H1 (cell line): ENCODE measurements around the gene CEND1. TPM values are rescaled to one million over a fixed set of nuclear protein-coding genes. Genes with fewer than 3 reads are reported as not detected.

Source experiments
- CTCF ChIA-PET: fragments of 300-600 bp; sonication (Branson Sonifier 250); formaldehyde crosslinking; loops from one replicate; lab custom pipeline; 2021; ENCODE audit not compliant: partially characterized antibody; lab: Charles Lee
- POLR2A ChIA-PET: fragments of 300-600 bp; sonication (Branson Sonifier 250); formaldehyde crosslinking; loops from one replicate; lab custom pipeline; 2021; ENCODE audit warnings: inconsistent platforms; ENCODE audit not compliant: partially characterized antibody; lab: Charles Lee
- DNase-seq, 2 experiments: peaks; one replicate each; pipeline versions ENCODE4 v3.0.0 to v3.0.0-alpha.2; 2010 to 2022; ENCODE audit warnings: low spot score in 2 of 2, low read depth in 1 of 2, mixed read lengths in 1 of 2
- FAIRE-seq: peaks from 2 replicates; lab custom pipeline; 2011; peaks lifted over from hg19 to GRCh38; lab: Jason Lieb, UNC
- H2AFZ ChIP-seq: 2 replicates; pipeline ENCODE4 v1.8.1; 2012; ENCODE audit warnings: low read length, inconsistent platforms
- H2AK5ac ChIP-seq: 2 replicates; pipeline ENCODE4 v1.6.1; 2013; ENCODE audit warnings: low read depth, low read length
- H2BK120ac ChIP-seq: replicated peaks from 2 replicates; pipeline ENCODE3; 2013; ENCODE audit warnings: low read depth, low read length, inconsistent platforms
- H2BK12ac ChIP-seq: 2 replicates; pipeline ENCODE4 v1.6.1; 2013; ENCODE audit warnings: low read depth, low read length
- H2BK15ac ChIP-seq: 2 replicates; pipeline ENCODE4 v1.6.1; 2013; ENCODE audit warnings: low read length
- H2BK20ac ChIP-seq: 2 replicates; pipeline ENCODE4 v1.6.1; 2013; ENCODE audit warnings: low read length
- H2BK5ac ChIP-seq: 2 replicates; pipeline ENCODE4 v1.6.1; 2013; ENCODE audit warnings: low read depth, low read length
- H3K14ac ChIP-seq: 2 replicates; pipeline ENCODE4 v1.6.1; 2013; ENCODE audit warnings: inconsistent platforms; ENCODE audit not compliant: insufficient read length
- H3K18ac ChIP-seq: 2 replicates; pipeline ENCODE4 v1.6.1; 2013; ENCODE audit warnings: low read length; ENCODE audit errors: extremely low read depth
- H3K23ac ChIP-seq: 2 replicates; pipeline ENCODE4 v1.6.1; 2013; ENCODE audit warnings: inconsistent platforms; ENCODE audit not compliant: insufficient read length
- H3K23me2 ChIP-seq: 2 replicates; pipeline ENCODE4 v1.6.1; 2013; ENCODE audit warnings: low read depth, low read length
- H3K27ac ChIP-seq: 2 replicates; pipeline ENCODE4 v1.6.1; 2011; ENCODE audit warnings: low read depth, low read length, inconsistent platforms
- H3K27me3 ChIP-seq, 4 experiments: replicated peaks in 1 of 4; 1 replicate in 1 of 4; 2 replicates in 3 of 4; pipeline versions ENCODE4 v1.6.1 to v1.8.1; 2011 to 2013; ENCODE audit warnings: low read length in 3 of 4, mild to moderate bottlenecking in 3 of 4, inconsistent platforms in 2 of 4, mixed read lengths in 2 of 4, moderate library complexity in 1 of 4; ENCODE audit not compliant: control insufficient read depth in 3 of 4, insufficient read depth in 3 of 4; ENCODE audit errors: extremely low read depth in 1 of 4
- H3K36me3 ChIP-seq, 4 experiments: 2 replicates each; pipeline versions ENCODE4 v1.6.1 to v1.8.1; 2011 to 2013; ENCODE audit warnings: mild to moderate bottlenecking in 4 of 4, low read length in 3 of 4, moderate library complexity in 2 of 4, control low read depth in 1 of 4, inconsistent platforms in 1 of 4; ENCODE audit not compliant: insufficient read depth in 4 of 4, control insufficient read depth in 2 of 4
- H3K4ac ChIP-seq: replicated peaks from 2 replicates; pipeline ENCODE3; 2013; ENCODE audit warnings: low read length, low read depth, mixed read lengths, inconsistent platforms; ENCODE audit not compliant: insufficient read length
- H3K4me1 ChIP-seq, 4 experiments: replicated peaks in 1 of 4; 1 replicate in 1 of 4; 2 replicates in 3 of 4; pipeline versions ENCODE4 v1.6.1 to v1.8.1; 2011 to 2013; ENCODE audit warnings: low read length in 3 of 4, inconsistent platforms in 2 of 4, mixed read lengths in 1 of 4; ENCODE audit not compliant: insufficient read depth in 4 of 4, control insufficient read depth in 3 of 4
- H3K4me2 ChIP-seq, 2 experiments: 2 replicates each; pipeline versions ENCODE4 v1.6.1 to v1.8.1; 2011 to 2013; ENCODE audit warnings: low read depth in 2 of 2, low read length in 2 of 2, control low read depth in 1 of 2, inconsistent platforms in 1 of 2, mild to moderate bottlenecking in 1 of 2; ENCODE audit not compliant: insufficient read depth in 1 of 2
- H3K4me3 ChIP-seq, 4 experiments: fragments of 200-600, 300-600 bp in 1 of 4; sonication (generic), shearing (Covaris generic), sonication (Bioruptor Twin) in 1 of 4; 2 replicates each; pipeline versions ENCODE4 v1.5.1 to v1.8.1; 2011 to 2016; ENCODE audit warnings: low read length in 4 of 4, low read depth in 3 of 4, control low read depth in 2 of 4, inconsistent platforms in 2 of 4, mild to moderate bottlenecking in 2 of 4, mixed read lengths in 1 of 4, moderate library complexity in 1 of 4; ENCODE audit not compliant: insufficient read depth in 2 of 4; ENCODE audit errors: extremely low read depth in 1 of 4
- H3K56ac ChIP-seq: replicated peaks from 2 replicates; pipeline ENCODE3; 2013; ENCODE audit warnings: low read depth, mild to moderate bottlenecking, mixed read lengths, low read length, inconsistent platforms; ENCODE audit not compliant: insufficient read length
- H3K79me1 ChIP-seq: 2 replicates; pipeline ENCODE4 v1.6.1; 2013; ENCODE audit warnings: low read depth, low read length, control low read depth
- H3K79me2 ChIP-seq, 2 experiments: 2 replicates each; pipeline versions ENCODE4 v1.6.1 to v1.8.1; 2012 to 2013; ENCODE audit warnings: low read length in 2 of 2, mild to moderate bottlenecking in 2 of 2, inconsistent platforms in 1 of 2; ENCODE audit not compliant: insufficient read depth in 2 of 2, control insufficient read depth in 1 of 2
- H3K9ac ChIP-seq, 4 experiments: replicated peaks in 1 of 4; 1 replicate in 1 of 4; 2 replicates in 3 of 4; pipeline versions ENCODE4 v1.6.1 to v1.8.1; 2011 to 2013; ENCODE audit warnings: low read depth in 3 of 4, low read length in 3 of 4, control low read depth in 2 of 4, mild to moderate bottlenecking in 2 of 4, moderate library complexity in 2 of 4, inconsistent platforms in 1 of 4; ENCODE audit errors: extremely low read depth in 1 of 4
- H3K9me3 ChIP-seq, 2 experiments: 2 replicates each; pipeline versions ENCODE4 v1.6.1 to v1.8.1; 2012 to 2013; ENCODE audit warnings: mild to moderate bottlenecking in 2 of 2, moderate library complexity in 2 of 2, control low read depth in 1 of 2, inconsistent platforms in 1 of 2, low read depth in 1 of 2, low read length in 1 of 2, mixed read lengths in 1 of 2; ENCODE audit not compliant: insufficient read depth in 2 of 2
- H4K20me1 ChIP-seq, 2 experiments: replicated peaks in 1 of 2; 2 replicates each; pipeline versions ENCODE3 to v1.8.1; 2011 to 2013; ENCODE audit warnings: inconsistent platforms in 2 of 2, low read length in 2 of 2, mild to moderate bottlenecking in 1 of 2; ENCODE audit not compliant: insufficient read depth in 2 of 2, control insufficient read depth in 1 of 2
- H4K5ac ChIP-seq: 2 replicates; pipeline ENCODE4 v1.6.1; 2013; ENCODE audit warnings: low read length, low read depth, mixed read lengths, inconsistent platforms; ENCODE audit not compliant: insufficient read length
- H4K8ac ChIP-seq: 2 replicates; pipeline ENCODE4 v1.8.0; 2013; ENCODE audit warnings: mild to moderate bottlenecking, moderate library complexity, low read length, inconsistent platforms; ENCODE audit not compliant: insufficient read depth; ENCODE audit errors: extremely low read depth
- H4K91ac ChIP-seq: replicated peaks from 2 replicates; pipeline ENCODE3; 2013; ENCODE audit warnings: low read length, mixed read lengths, inconsistent platforms; ENCODE audit not compliant: insufficient read length
- ASH2L ChIP-seq: fragments of 200-600, 300-600 bp; sonication (generic); IDR thresholded peaks from one replicate; pipeline ENCODE4 v1.7.1; 2017; ENCODE audit warnings: low read length
- BACH1 ChIP-seq: IDR thresholded peaks from 2 replicates; pipeline ENCODE4 v1.6.1; 2012; ENCODE audit warnings: low read length, improper control_type of control experiment
- CHD1 ChIP-seq: IDR thresholded peaks from 2 replicates; pipeline ENCODE4 v1.6.1; 2012; ENCODE audit warnings: low read depth, low read length, improper control_type of control experiment
- EZH2 ChIP-seq: fragments of 200-600 bp; sonication (generic); IDR thresholded peaks from 2 replicates; pipeline ENCODE4 v1.7.1; 2012; ENCODE audit warnings: low read depth, mild to moderate bottlenecking, moderate library complexity, low read length, inconsistent platforms; ENCODE audit not compliant: severe bottlenecking
- MAFK ChIP-seq: IDR thresholded peaks from 2 replicates; pipeline ENCODE4 v1.6.1; 2012; ENCODE audit warnings: low read depth, mild to moderate bottlenecking, improper control_type of control experiment, low read length
- WGBS, 2 experiments: shearing (Covaris generic) in 1 of 2; methylation state at CpG; one replicate each; pipeline versions ENCODE4 v1.1.6 to v1.1.7; 2013 to 2015; ENCODE audit warnings: low lambda C conversion rate in 2 of 2, mixed read lengths in 2 of 2, inconsistent platforms in 1 of 2, low coverage in 1 of 2, missing lambda C conversion rate in 1 of 2; ENCODE audit not compliant: insufficient replicate concordance in 2 of 2, insufficient coverage in 1 of 2, insufficient read length in 1 of 2; ENCODE audit errors: extremely low coverage in 1 of 2, missing lambda C conversion rate in 1 of 2; 5-methylcytosine and 5-hydroxymethylcytosine counted together
- polyA plus RNA-seq, 7 experiments: library from polyadenylated mRNA; depleted of rRNA in 3 of 7; stranded (reverse) in 5 of 7; unstranded in 2 of 7; fragments of >200 nt in 5 of 7; fragments of 200-250 nt in 2 of 7; gene quantifications; 1 replicate in 5 of 7; 2 replicates in 1 of 7; 4 replicates in 1 of 7; pipeline versions ENCODE4 v1.2.1 to v1.2.3, GENCODE V29; 2011 to 2013; ENCODE audit warnings: missing spikeins in 2 of 7, mixed read lengths in 2 of 7
- total RNA-seq: library from RNA; stranded (reverse); fragmentation: NEBNext Ultra II Directional; extraction: Animal tissue kit (Norgen Biotek cat#: 25700); gene quantifications from 2 replicates; pipeline ENCODE4 v1.2.1, GENCODE V29; 2021
- TF ChIP-seq, protein P1 (sequence below): IDR thresholded peaks from 2 replicates; pipeline ENCODE4 v1.6.1; 2012; ENCODE audit warnings: inconsistent platforms

The CEND1 gene
- total and polyA plus RNA-seq, 2 of the 8 experiments (the other 6 are each of a cell fraction or from before 2014, with no cell fraction given) = 0.82 to 5.0 TPM

DNA sequence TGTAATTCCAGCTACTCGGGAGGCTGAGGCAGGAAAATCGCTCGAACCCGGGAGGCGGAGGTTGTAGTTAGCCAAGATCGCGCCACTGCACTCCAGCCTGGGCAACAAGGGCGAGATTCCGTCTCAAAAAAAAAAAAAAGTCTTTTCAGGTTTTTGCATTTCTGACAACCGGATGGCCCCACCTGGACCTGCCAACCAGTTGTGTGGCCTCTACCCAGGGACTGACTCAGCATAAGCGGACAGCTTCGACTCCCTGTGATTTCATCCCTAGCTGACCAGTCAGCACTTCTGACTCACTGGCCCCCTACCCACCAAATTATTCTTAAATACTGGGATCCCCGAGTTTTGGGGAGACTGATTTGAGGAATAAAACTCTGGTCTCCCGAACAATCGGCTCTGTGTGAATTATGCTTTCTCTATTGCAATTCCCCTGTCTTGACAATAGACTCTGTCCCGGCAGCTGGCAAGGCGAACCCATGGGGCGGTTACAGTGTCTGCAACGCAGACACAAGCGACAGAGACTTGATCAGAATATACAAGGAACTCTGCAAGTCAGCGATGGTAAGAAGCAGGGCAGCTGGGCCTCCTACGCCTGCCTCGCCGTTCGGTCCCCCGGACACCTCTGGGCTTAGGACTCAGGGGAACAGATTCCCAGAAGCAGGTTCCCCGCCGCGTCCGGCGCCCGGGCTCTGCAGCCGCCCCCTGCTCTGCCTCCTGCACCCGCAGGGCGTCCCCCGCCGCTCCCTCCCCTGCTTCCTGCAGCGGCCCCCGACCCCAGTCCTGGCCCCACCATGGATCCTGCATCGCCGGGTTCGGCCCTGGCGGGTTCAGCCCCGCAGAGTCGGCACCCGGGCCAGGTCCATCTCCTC is 43.4 kb downstream of the CEND1 start:
- Histone ChIP-seq H4K91ac (peak overlapping the region; percentile 20), H4K8ac (peak overlapping the region; percentile 62; the same call in 1 of the 2 replicates), H3K56ac (peak overlapping the region; percentile 92), H3K14ac (no peak overlapping the region), H2BK20ac (0 out of 2 replicates have a peak overlapping the region, but pooled peaks have one; percentile 48), H2BK120ac (peak overlapping the region; percentile 4), H3K36me3 (no peaks in the 10 kb centered on the region), H4K5ac (peak overlapping the region; percentile 98), H3K4me2 (peak overlapping the region; percentile 84 to 88), H2BK12ac (0 out of 2 replicates have a peak overlapping the region, but pooled peaks have one; percentile 39), H2BK15ac (peak overlapping the region; percentile 61; the same call in 1 of the 2 replicates), H3K4me1 (peaks cover 0 to 15% (median 4%) of the 10 kb centered on the region in 4 experiments; a peak in 5 of 7 replicates), H2BK5ac (peak overlapping the region; percentile 90; the same call in 1 of the 2 replicates), H3K9me3 (no peaks in the 10 kb centered on the region), H3K4ac (peak overlapping the region; percentile 78), H3K27ac (peak overlapping the region; percentile 85), H3K27me3 (no peaks in the 10 kb centered on the region), H3K4me3 (peak overlapping the region; percentile 72 to 91 (median 81)), H3K79me2 (peaks cover 24 to 41% of the 10 kb centered on the region in 2 experiments), H3K18ac (peak overlapping the region; percentile 97), H3K23me2 (peaks cover 5% of the 10 kb centered on the region; the same call in 1 of the 2 replicates), H2AK5ac (no peak overlapping the region), H4K20me1 (peaks cover 9 to 16% of the 10 kb centered on the region in 2 experiments), H3K79me1 (peaks cover 8% of the 10 kb centered on the region), H3K23ac (no peak overlapping the region), H2AFZ (no peak overlapping the region), H3K9ac (peak overlapping the region; percentile 38 to 90 (median 78); a peak in 6 of 7 replicates)
- DNase-seq = no peak
- 40% methylated on average over 28 of the region's 46 CpGs; no CpG with 5 or more reads in 1 of the 2 experiments for WGBS, 2 experiments
- ChIA-PET CTCF (interaction anchor here (9.2 to 26.9 kb wide), 2 partner anchors 13 to 19 kb away, joined by 105 to 395 read pairs; no protein-coding TSS in a partner anchor), POLR2A (interaction anchor here (0.6 to 32.3 kb wide), 22 partner anchors 7 to 168 kb away, joined by 3 to 636 read pairs (median 5); partner anchors contain the start of genes CHID1, DEAF1, GATD1 and TMEM80)
- TF ChIP-seq BACH1 (peak; percentile 94), CHD1 (0 out of 2 replicates have a peak, but pooled peaks have one; percentile 7), EZH2 (no peak), MAFK (peak; percentile 84), ASH2L (peak; percentile 38)
- TF ChIP-seq, protein P1, sequence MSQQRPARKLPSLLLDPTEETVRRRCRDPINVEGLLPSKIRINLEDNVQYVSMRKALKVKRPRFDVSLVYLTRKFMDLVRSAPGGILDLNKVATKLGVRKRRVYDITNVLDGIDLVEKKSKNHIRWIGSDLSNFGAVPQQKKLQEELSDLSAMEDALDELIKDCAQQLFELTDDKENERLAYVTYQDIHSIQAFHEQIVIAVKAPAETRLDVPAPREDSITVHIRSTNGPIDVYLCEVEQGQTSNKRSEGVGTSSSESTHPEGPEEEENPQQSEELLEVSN = no peak
- peak; percentile 36 for FAIRE-seq
